ENCODE measurements around the gene PRRX2.

Gene PRRX2

GRCh38 chr9:129669141-129669718, 3.8 kb downstream of the PRRX2 start:
- no peak for TF ChIP-seq CTCF (conservative IDR thresholded peaks at IDR 0.05)
- no peak overlapping the region for H3K27ac ChIP-seq

GRCh38 chr9:129669946-129670345, 4.5 kb downstream of the PRRX2 start:
- H3K27ac ChIP-seq, result no peak overlapping the region
- no peak for TF ChIP-seq CTCF (conservative IDR thresholded peaks at IDR 0.05)

GRCh38 chr9:129671065-129671464, 5.6 kb downstream of the PRRX2 start:
- no peak overlapping the region for H3K27ac ChIP-seq

GRCh38 chr9:129671519-129671918, 6.1 kb downstream of the PRRX2 start:
- no peak for TF ChIP-seq CTCF (conservative IDR thresholded peaks at IDR 0.05)
- no peak overlapping the region for H3K27ac ChIP-seq

More at GRCh38 chr9:129671065-129671464, 5.6 kb downstream of the PRRX2 start:
- TF ChIP-seq CTCF (conservative IDR thresholded peaks at IDR 0.05), result no peak

GRCh38 chr9:129672702-129673101, 7.3 kb downstream of the PRRX2 start:
- no peak overlapping the region for H3K27ac ChIP-seq
- TF ChIP-seq CTCF (conservative IDR thresholded peaks at IDR 0.05), result no peak

- no peak for TF ChIP-seq CTCF (conservative IDR thresholded peaks at IDR 0.05)
Measured at GRCh38 chr9:129673602-129674001, 8.2 kb downstream of the PRRX2 start.

GRCh38 chr9:129674229-129674628, 8.8 kb downstream of the PRRX2 start:
- no peak overlapping the region for H3K27ac ChIP-seq
- TF ChIP-seq CTCF (conservative IDR thresholded peaks at IDR 0.05), result no peak

More at GRCh38 chr9:129673602-129674001, 8.2 kb downstream of the PRRX2 start:
- H3K27ac ChIP-seq, result no peak overlapping the region

Measured in VCaP (cell line).